Gastroesophageal sphincter (tissue), 3 donors: ENCODE results near the gene MT1G.

Source experiments
- EP300 ChIP-seq: sonication (generic); formaldehyde crosslinking; IDR thresholded peaks from one replicate; pipeline ENCODE4 v1.6.1; 2017; ENCODE audit warnings: antibody characterized with exemption, mild to moderate bottlenecking
- POLR2A ChIP-seq, 2 donors: fragments of 450-650 bp; IDR thresholded peaks; one replicate each; pipeline ENCODE4 v1.6.1; 2017; ENCODE audit warnings: antibody characterized with exemption in 2 of 2, mild to moderate bottlenecking in 2 of 2, moderate library complexity in 1 of 2
- POLR2AphosphoS5 ChIP-seq: sonication (generic); formaldehyde crosslinking; IDR thresholded peaks from one replicate; pipeline ENCODE4 v1.6.1; 2017; ENCODE audit warnings: antibody characterized with exemption
- TF ChIP-seq, protein P1 (sequence below), 4 experiments: fragments of 200-600 bp in 2 of 4; fragments of 450-650 bp in 2 of 4; sonication (generic) in 1 of 4; IDR thresholded peaks; one replicate each; pipeline ENCODE4 v1.5.1; 2017 to 2019; ENCODE audit warnings: antibody characterized with exemption in 4 of 4, mild to moderate bottlenecking in 2 of 4, moderate library complexity in 2 of 4

DNA sequence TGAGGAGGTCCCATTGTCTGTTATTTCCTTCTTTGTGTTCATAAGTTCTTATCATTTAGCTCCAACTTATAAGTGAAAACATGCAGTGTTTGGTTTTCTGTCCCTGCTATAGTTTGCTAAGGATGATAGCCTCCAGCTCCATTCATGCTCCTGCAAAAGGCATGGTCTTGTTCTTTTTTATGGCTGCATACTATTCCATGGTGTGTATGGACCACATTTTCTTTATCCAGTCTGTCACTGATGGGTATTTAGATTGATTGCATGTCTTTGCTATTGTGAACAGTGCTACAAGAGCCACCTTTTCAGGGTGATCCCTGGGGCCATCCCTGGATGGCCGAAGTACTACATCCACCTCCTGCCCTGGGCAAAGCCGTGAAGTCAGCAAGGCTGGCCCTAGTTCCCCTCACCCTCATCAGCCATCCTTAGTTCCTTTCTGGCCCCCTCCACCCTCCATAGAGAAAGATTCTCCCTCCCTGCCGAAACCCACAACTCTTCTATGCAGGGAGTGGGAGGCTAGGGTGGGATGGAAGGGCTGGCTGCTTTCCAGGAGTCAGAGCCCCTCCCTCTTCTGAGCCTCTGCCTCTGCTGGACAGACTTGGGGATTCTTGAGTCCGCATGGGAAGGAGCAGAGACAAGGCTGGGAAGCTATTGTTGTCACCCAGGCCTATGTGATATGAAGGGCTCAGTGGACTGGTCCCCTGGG lies 22.7 kb upstream of the MT1G start:
- TF ChIP-seq, protein P1, sequence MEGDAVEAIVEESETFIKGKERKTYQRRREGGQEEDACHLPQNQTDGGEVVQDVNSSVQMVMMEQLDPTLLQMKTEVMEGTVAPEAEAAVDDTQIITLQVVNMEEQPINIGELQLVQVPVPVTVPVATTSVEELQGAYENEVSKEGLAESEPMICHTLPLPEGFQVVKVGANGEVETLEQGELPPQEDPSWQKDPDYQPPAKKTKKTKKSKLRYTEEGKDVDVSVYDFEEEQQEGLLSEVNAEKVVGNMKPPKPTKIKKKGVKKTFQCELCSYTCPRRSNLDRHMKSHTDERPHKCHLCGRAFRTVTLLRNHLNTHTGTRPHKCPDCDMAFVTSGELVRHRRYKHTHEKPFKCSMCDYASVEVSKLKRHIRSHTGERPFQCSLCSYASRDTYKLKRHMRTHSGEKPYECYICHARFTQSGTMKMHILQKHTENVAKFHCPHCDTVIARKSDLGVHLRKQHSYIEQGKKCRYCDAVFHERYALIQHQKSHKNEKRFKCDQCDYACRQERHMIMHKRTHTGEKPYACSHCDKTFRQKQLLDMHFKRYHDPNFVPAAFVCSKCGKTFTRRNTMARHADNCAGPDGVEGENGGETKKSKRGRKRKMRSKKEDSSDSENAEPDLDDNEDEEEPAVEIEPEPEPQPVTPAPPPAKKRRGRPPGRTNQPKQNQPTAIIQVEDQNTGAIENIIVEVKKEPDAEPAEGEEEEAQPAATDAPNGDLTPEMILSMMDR (IDR thresholded peaks at IDR 0.05): no peak
- TF ChIP-seq POLR2A (IDR thresholded peaks at IDR 0.05): no peak
- no peak for TF ChIP-seq POLR2AphosphoS5
- no peak for TF ChIP-seq EP300
